Measurements from ENCODE around the gene KIRREL1. TPM values are rescaled to one million over a fixed set of nuclear protein-coding genes. Genes with fewer than 3 reads are reported as not detected.

Gene KIRREL1
- total RNA-seq, 6 experiments from 2014 or later, result 1.1 to 4.9 (median 2.9) TPM

DNA sequence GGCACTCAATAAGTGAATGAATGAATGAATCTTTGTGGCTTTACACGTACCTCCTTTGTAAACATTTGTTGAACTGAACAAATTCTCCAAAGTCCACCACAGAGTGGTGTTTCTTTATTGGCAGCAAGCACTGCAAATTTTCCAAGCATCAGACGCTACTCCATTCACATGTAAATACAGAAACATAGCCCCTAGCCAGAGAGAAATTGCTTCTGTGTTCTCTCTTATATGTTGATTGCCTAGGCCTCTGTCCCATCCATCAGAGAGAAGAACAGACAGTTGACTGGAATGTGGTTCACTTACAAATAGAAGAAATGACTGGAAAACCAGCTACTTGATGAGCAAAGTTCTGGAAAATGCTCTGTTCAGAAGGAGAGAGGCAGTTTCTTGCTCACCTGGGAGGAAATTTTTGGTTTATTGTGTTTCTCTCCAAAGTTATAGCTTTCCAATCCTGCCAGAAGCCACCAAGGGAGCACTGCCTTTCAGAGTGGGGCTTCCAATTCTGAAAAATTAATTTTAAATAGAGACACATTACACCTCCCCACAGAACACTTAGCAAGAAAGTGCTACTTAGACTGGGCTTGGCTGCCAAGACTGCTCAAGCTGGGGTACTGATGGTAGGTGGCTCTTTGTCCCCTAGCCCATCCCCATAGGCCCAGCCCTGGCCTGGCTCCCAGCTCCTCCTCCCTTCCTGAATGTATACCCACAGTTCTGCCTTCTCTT, 18.1 kb upstream of the KIRREL1 start:
- Histone ChIP-seq H3K9me3 (no peaks in the 10 kb centered on the region), H3K4me1 (no peaks in the 10 kb centered on the region), H3K27me3 (no peaks in the 10 kb centered on the region), H3K36me3 (no peaks in the 10 kb centered on the region), H3K27ac (no peak overlapping the region), H3K4me3 (no peak overlapping the region)
- ATAC-seq (no peak), DNase-seq (no peak)
- no peak for TF ChIP-seq POLR2A (IDR thresholded peaks at IDR 0.05)
- TF ChIP-seq, protein P1, sequence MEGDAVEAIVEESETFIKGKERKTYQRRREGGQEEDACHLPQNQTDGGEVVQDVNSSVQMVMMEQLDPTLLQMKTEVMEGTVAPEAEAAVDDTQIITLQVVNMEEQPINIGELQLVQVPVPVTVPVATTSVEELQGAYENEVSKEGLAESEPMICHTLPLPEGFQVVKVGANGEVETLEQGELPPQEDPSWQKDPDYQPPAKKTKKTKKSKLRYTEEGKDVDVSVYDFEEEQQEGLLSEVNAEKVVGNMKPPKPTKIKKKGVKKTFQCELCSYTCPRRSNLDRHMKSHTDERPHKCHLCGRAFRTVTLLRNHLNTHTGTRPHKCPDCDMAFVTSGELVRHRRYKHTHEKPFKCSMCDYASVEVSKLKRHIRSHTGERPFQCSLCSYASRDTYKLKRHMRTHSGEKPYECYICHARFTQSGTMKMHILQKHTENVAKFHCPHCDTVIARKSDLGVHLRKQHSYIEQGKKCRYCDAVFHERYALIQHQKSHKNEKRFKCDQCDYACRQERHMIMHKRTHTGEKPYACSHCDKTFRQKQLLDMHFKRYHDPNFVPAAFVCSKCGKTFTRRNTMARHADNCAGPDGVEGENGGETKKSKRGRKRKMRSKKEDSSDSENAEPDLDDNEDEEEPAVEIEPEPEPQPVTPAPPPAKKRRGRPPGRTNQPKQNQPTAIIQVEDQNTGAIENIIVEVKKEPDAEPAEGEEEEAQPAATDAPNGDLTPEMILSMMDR (IDR thresholded peaks at IDR 0.05), result no peak
- intact Hi-C loops (cut with DNase I), result loop anchor here in 1 of 2 donors (10.0 kb wide), 1 partner anchor 119 kb away; no protein-coding TSS in a partner anchor
- WGBS (ENCODE audit: insufficient coverage, low coverage, low lambda C conversion rate, missing lambda C conversion rate), result 57% methylated on average over 2 of the region's 2 CpGs

DNA sequence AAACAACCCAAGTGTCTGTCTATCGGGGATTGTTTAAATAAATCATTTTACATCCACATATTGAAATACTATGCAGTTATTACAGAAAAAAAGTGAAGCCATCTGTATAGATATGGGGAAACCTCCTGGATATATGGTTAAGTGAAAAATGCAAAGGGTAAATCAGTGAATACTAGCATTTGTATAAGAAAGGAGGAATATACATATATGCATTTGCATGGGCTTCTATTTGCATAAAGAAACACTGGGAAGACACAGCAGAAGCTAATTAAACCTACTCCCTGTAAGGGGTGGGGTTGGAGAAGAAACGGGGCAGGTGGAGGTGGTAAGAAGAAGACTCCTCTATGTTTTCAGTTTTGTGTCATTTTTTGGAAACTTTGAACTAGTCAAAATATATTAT, 16.6 kb upstream of the KIRREL1 start:
- 88% methylated on average over 2 of the region's 2 CpGs for WGBS (ENCODE audit: insufficient coverage, low coverage, low lambda C conversion rate, missing lambda C conversion rate)
- H3K9me3 ChIP-seq, result no peaks in the 10 kb centered on the region
- intact Hi-C loops (cut with DNase I), result loop anchor here in 1 of 2 donors (10.0 kb wide), 1 partner anchor 118 kb away; no protein-coding TSS in a partner anchor

DNA sequence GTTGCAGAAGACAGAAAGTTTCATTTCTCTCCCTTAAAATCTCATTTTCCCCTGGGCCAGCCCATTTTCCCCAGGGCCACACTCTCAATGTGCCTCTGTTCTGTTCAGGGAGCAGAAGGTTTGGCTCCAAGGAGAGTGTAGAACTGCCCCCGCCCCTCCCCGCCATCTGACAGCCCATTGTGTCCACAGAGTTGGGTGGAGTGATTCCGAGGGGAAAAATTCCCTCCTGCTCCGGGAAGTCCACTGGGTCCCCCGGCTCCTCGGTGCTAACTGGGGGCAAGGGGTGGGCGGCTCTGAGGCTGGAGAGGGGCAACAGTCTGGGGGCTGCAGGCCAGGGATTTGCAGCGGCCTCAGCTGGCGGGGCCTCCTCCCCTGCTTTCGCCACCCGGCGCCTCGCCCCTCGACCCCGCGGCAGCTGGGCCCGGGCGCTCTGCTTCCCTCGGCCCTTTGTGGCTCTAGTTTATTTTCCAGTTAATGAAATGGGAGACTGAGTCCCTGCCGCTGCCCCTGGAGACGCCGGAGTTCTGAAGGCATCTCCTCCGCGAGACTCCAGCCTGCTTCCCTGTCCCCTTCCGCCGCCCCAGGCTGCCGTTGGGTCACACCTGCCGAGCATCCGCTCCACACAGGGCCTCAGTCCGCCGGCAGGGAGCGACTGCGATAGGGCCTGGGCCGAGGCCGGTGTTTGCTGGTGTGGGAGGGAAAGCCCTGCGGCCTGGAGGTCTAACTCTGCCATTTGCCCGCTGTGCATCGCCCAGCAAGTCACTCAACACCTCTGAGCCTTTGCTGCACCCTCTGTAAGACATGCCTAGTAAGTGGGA, 14.7 kb upstream of the KIRREL1 start:
- 11% methylated on average over 18 of the region's 38 CpGs for WGBS (ENCODE audit: insufficient coverage, low coverage, low lambda C conversion rate, missing lambda C conversion rate)
- H3K36me3 ChIP-seq, result no peaks in the 10 kb centered on the region
- no peak overlapping the region for H3K4me3 ChIP-seq
- no peak for TF ChIP-seq POLR2A (IDR thresholded peaks at IDR 0.05)
- TF ChIP-seq, protein P1 (IDR thresholded peaks at IDR 0.05), result no peak
- H3K9me3 ChIP-seq, result no peaks in the 10 kb centered on the region
- H3K27me3 ChIP-seq, result no peaks in the 10 kb centered on the region
- intact Hi-C loops (cut with DNase I), result loop anchor here in 1 of 2 donors (10.0 kb wide), 1 partner anchor 116 kb away; no protein-coding TSS in a partner anchor
- DNase-seq (no peak), ATAC-seq (peak in 1 of 4 donors; percentile 14)
- no peaks in the 10 kb centered on the region for H3K4me1 ChIP-seq
- H3K27ac ChIP-seq, result no peak overlapping the region

More for the DNA sequence above, 16.6 kb upstream of the KIRREL1 start:
- Histone ChIP-seq H3K4me1 (no peaks in the 10 kb centered on the region), H3K27ac (no peak overlapping the region), H3K27me3 (no peaks in the 10 kb centered on the region), H3K4me3 (no peak overlapping the region), H3K36me3 (no peaks in the 10 kb centered on the region)
- DNase-seq (no peak), ATAC-seq (no peak)
- no peak for TF ChIP-seq POLR2A (IDR thresholded peaks at IDR 0.05)
- TF ChIP-seq, protein P1 (IDR thresholded peaks at IDR 0.05), result no peak

DNA sequence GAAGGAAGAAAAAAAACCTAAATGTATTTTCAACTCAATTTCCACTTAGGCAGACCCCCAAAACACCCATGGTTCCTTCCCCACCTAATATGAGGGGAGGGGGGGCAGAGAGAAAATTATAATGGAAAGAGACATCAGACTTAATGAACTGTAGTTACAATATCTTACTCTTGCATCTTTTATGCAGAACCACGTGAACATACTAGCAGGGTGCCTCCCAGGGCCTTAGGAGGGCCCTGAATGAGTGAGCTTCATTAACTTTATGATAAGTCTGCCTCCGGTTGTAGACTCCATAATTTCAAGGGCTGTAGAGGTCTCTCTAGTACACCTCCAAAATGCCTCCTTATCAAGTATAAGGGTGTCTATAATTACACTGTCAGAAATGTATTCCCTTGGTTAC, 11.3 kb upstream of the KIRREL1 start:
- WGBS (ENCODE audit: insufficient coverage, low coverage, low lambda C conversion rate, missing lambda C conversion rate), result 69% methylated on average over 2 of the region's 2 CpGs
- ATAC-seq (no peak), DNase-seq (no peak)
- Histone ChIP-seq H3K4me3 (no peak overlapping the region), H3K27ac (no peak overlapping the region), H3K36me3 (no peaks in the 10 kb centered on the region), H3K27me3 (no peaks in the 10 kb centered on the region), H3K4me1 (no peaks in the 10 kb centered on the region), H3K9me3 (no peaks in the 10 kb centered on the region)
- TF ChIP-seq, protein P1 (IDR thresholded peaks at IDR 0.05), result no peak
- TF ChIP-seq POLR2A (IDR thresholded peaks at IDR 0.05), result no peak
- intact Hi-C loops (cut with DNase I), result no loop called here
